Measurements from ENCODE around the gene POLR2A.
A peak's percentile ranks its signal among the peaks of the same experiment; 100 is the strongest.

The POLR2A gene

DNA sequence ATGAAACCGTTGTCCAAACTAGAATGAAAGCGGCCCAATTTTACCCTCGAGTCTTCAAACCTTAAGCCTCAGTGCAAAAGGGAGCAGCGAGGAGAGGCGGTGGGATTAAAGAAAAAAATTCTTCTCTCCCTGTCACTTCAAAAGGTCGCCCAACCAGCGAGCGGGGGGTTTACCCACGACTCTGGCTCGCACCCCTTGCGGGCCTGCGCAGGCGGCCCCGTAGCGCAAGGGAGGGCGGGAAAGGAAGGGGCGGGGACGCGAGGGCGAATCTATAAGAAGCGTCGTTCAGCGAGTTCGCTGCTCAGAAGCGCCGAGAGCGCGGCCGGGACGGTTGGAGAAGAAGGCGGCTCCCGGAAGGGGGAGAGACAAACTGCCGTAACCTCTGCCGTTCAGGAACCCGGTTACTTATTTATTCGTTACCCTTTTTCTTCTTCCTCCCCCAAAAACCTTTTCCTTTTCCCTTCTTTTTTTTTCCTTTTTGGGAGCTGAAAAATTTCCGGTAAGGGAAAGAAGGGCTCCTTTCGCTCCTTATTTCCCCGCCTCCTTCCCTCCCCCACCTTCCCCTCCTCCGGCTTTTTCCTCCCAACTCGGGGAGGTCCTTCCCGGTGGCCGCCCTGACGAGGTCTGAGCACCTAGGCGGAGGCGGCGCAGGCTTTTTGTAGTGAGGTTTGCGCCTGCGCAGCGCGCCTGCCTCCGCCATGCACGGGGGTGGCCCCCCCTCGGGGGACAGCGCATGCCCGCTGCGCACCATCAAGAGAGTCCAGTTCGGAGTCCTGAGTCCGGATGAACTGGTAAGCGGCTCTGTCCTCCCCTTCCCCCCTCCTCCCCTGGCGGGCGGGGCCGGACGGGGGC is at the start of gene POLR2A:
POLR2A (plus strand) TSS at position 300 of the 852 bp plus-strand sequence.
- peak; percentile 99 for DNase-seq

DNA sequence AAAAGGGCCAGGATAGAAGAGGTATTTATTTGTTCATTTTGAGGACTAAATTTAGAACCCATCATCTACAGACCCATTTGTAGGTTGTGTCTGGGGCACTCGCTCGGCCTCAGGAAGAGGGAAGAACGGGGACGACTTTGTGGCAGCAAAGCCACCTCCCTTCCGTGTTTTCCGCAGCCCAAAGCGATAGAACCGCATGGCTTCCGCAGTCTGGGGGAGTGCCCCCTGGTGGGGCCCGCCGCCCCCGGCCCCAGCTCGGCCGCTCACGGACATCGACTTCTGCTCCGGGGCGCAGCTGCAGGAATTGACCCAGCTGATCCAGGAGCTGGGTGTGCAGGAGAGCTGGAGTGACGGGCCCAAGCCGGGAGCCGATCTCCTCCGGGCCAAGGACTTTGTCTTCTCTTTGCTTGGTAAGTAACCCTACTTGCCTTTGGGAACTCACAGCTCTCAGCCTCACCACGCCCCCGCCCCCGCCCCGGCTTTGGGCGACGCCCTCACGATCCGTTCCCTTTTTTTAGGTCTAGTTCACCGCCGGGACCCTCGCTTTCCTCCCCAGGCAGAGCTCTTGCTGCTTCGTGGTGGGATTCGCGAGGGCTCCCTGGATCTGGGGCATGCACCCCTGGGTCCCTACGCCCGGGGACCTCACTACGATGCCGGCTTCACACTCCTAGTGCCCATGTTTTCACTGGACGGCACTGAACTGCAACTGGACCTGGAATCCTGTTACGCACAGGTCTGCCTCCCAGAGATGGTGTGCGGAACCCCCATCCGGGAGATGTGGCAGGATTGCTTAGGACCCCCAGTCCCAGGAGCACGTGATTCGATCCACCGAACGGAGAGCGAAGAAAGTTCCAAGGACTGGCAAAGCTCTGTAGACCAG is 48.2 kb upstream of the POLR2A start:
- DNase-seq, result peak; percentile 90

DNA sequence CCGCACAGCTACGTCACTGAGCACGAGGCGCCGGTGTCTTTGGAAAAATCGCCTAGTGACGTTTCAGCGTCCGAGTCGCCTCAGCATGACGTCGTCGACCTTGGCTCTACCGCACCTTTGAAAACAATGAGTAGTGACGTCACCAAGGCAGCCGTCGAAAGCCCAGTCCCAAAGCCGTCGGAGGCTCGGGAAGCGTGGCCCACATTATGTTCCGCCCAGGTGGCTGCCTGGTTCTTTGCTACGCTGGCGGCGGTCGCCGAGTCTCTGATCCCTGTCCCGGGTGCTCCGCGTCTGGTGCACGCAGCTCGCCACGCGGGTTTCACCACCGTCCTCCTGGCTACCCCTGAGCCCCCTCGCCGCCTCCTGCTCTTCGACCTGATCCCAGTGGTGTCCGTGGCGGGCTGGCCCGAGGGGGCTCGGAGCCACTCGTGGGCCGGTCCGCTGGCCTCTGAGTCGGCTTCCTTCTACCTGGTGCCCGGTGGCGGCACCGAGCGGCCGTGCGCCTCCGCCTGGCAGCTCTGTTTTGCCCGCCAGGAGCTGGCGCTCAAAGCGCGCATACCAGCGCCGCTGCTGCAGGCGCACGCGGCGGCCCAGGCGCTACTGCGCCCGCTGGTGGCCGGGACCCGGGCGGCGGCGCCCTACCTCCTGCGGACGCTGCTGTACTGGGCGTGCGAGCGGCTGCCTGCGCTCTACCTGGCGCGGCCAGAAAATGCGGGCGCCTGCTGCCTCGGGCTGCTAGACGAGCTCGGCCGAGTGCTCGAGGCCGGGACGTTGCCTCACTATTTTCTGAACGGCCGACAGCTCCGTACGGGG is 47.4 kb upstream of the POLR2A start:
- peak; percentile 96 for DNase-seq

DNA sequence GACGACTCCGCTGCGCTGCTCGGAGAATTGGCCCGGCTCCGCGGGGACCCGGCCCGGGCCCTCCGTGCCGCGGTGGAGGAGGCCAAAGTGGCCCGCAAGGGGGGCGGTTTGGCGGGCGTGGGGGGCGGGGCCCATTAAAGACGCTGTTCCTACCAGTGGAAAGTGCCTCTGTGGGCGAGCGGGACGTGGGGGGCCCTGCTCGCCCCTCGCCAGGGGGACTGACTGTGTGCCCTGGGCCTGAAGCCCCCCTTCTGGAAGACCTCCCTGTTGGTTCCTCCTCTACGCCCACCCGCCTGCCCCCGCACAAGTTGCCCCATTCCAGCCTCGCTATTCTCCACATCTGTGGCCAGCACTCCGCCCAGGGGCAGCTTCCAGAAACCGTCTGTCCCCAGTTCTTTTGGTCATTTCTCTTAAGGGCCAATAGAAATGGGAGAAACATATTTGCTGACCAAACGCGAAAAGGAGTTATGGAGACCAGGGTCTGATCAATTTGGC is 46.8 kb upstream of the POLR2A start:
- peak; percentile 49 for DNase-seq

DNA sequence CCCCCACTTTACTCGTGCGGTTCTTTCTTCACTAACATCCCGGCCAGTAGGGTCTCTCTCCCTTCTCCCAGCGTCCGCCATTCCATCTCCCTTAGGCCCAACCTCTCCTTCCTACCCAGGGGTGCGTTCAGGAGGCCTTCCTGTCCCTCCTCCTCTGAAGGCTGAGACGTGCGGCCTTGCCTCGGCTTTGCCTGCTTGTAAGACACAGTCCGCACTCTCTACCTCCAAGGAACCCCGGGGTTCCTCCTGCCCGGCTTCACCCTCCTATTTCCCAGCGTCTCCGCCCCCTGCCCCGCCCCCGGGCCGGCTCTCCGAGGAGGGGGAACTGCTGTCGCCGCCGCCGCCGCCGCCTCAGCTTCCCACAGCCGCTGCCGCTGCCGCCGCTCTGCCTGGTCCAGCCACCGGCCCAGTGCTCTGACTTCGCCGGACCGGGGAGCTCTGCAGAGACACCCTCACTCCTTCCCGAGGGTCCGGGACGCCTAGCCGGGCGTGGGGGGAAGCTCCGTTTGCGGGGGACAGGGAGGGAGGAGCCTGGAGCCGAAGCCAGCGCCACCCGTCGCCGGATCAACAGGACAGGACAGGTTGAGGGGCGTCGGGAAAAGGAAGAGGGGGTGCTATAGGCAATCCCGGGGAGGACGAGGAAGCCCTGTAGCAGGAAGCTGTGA is 46.1 kb upstream of the POLR2A start:
- DNase-seq, result peak; percentile 84

DNA sequence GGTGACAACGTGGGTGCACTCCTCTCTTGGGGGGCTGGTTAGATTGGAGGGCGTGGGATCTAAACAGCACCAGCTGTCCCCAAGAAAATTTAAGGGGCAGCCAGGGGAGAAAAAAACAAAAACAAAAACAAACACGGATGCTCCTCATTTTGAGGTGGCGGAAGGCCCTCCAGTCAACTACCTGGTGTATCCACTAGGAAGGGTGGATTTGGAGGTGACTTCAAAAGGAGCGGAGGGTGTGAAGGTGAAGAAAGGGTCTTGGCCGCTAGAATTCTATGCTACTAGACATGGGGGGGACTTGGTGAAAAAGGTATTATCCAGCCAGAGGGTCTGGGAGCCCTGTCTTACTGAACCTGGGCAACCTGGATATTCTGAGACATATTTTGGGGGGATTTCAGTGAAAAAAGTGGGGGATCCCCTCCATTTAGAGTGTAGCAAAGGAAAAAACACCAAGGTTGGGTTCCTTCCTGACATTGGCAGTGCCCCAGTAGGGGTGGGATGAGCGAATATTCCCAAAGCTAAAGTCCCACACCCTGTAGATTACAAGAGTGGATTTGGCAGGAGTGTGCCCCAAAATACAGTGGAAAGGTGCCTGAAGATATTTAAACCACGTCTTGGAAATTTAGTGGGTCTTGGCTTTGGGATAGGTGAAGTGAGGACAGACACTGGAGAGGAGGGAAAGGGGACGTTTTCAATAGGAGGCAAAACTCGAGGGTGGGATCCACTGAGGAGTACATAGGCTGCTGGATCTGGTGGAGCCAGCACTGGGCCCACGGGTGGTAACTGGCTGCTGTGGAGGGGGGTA is 45.3 kb upstream of the POLR2A start:
- DNase-seq, result no peak

DNA sequence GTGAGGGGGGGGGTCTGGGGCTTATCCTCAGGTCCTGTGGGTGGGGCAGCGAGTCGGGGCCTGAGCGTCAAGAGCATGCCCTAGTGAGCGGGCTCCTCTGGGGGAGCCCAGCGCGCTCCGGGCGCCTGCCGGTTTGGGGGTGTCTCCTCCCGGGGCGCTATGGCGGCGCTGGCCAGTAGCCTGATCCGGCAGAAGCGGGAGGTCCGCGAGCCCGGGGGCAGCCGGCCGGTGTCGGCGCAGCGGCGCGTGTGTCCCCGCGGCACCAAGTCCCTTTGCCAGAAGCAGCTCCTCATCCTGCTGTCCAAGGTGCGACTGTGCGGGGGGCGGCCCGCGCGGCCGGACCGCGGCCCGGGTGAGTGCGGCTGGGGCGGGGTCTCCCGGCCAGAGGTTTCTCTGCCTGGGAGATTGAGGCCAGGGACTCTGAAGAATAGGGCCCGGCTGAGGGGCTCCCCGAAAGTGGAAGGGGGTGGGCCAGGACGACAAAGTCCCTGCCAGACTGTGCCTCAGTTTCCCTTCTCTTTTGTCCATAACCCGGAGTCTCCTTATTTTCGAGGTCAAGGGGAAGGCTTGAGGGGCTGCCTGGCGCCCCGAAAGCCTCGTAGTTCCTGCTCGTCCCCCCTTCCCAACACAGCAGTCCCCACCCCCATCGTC is 44.6 kb upstream of the POLR2A start, which contains the start of gene FGF11:
FGF11 (plus strand) TSS at position 51 of the 651 bp plus-strand sequence; CDS start at position 160, 109 bp downstream.
- peak; percentile 75 for DNase-seq

DNA sequence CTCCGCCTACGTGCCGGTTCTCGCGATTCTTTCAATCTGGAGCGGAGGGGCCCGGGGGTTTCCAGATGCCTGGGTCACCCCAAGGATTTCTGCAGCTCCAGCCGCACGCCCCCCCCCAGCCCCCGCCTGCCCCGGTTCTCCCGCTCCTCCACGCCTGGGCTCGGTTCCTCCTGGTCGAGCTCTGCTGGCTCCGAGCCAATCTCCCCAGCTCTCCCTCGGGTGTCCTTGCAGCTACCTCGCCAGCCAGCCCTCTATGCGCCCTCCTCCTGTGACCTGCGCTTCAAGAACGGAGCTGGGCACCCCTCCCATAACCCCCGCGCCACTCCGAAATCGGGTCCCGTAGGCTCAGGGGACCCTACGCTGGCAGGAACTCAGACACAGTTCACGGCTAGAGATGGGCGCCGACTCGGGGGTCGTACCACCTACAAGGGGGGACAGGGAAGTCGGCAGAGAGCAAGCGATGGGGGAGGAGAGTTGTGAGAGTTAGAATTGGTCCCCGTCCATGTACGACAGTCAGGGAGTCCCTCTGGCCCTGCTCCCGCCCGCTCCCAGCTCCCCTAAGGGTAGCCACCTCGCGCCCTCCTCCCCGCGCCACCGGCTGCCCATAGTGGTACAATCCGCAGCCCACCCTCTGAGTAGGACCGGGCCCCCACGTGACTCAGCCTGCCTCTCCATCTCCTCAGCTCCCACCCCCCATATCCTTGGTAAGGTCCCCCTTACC is 43.9 kb upstream of the POLR2A start:
- peak; percentile 67 for DNase-seq

DNA sequence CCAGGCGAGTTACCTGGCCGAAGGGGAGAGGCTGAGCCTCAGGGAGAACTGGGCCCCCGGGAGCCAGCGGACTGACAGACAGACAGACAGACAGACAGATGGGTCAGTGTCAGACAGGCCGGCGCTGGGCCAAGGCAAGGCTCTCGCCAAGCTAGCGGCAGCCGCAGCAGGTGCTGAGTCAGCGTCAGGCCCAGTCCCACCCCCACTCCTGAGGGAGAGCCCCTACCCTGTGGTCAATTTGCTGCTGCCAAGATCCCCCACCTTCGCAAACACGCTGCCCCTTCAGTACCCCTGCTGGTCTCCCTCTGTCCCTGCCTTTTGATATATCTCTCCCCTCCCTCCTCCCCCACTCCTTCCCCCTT is 43.4 kb upstream of the POLR2A start:
- DNase-seq, result peak; percentile 80

DNA sequence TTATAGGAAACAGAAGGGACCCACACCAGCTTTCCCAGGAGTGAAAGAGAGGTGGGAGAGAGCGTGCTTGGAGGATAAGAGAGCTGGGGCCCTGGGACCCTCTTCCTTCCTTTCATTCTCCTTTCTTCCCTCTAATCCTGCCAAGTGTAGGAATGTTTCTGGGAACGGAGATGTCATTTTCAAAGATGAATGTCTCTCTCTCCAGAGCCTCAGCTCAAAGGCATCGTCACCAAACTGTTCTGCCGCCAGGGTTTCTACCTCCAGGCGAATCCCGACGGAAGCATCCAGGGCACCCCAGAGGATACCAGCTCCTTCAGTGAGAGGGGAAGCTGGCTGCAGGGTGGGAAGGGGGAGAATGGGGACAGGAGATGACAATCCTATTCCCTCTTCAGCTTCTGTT is 42.9 kb upstream of the POLR2A start:
- DNase-seq, result peak; percentile 64

DNA sequence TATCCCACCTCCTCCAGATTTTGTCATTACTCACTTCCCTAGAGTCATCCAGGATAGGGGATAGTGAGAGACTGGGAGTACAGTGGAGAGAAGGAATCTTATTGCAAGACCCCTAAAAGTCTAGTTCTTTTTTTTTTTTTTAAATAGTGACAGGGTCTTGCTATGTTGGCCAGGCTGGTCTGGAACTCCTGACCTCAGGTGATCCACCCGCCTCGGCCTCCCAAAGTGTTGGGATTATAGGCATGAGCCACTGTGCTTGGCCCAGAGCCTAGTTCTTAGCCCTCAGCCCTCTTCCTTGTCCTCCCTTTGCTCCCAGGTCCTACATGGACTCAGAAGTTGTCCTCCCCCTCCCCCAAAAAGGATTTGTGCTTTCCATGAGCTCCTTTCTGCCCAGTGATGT is 42.0 kb upstream of the POLR2A start:
- no peak for DNase-seq

DNA sequence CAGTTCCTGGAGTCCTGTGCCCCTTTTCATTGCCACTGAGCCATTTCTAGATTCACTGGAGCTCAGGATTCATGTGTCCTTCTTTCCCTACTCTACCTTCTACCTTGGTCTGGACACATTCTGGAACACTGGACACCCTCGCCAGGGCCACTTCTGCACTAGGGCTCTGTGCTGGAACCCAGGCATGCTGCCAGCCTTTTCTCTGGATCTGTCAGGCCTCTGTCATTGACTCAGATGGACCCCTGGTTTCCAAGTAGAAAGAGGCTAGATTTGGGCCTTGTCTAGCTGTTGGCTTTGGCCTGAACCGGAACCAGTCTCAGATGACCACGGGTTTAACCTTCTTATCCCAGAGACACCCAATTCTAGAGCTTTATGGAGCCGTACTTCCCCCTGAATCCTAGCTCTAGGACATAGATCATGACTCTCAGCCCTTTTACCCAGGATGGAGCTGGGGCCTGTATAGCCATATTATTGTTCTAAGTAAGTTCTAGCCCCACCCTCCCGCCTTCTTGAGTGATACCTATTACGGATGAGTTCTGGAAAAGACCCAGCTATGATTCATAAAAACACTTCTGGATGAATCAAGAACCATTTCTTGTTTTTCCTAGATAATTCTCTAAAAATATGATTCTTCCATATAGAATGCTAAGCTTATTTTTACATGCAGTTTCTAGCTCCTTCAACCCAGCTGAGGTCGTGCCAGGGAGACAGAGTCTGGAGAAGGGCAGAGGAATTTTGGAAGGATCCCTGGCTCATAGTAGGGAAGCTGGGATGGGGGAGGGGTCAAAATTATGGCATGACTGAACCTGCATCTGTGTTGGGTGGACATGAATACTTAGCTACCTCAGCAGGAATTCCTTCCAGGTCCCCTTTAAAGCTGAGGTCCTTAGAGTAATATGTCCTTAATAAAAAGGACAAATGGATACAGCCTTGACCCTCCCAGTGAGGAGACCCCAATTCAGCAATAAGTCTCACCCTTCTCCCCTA is 40.4 kb upstream of the POLR2A start:
- no peak for DNase-seq

DNA sequence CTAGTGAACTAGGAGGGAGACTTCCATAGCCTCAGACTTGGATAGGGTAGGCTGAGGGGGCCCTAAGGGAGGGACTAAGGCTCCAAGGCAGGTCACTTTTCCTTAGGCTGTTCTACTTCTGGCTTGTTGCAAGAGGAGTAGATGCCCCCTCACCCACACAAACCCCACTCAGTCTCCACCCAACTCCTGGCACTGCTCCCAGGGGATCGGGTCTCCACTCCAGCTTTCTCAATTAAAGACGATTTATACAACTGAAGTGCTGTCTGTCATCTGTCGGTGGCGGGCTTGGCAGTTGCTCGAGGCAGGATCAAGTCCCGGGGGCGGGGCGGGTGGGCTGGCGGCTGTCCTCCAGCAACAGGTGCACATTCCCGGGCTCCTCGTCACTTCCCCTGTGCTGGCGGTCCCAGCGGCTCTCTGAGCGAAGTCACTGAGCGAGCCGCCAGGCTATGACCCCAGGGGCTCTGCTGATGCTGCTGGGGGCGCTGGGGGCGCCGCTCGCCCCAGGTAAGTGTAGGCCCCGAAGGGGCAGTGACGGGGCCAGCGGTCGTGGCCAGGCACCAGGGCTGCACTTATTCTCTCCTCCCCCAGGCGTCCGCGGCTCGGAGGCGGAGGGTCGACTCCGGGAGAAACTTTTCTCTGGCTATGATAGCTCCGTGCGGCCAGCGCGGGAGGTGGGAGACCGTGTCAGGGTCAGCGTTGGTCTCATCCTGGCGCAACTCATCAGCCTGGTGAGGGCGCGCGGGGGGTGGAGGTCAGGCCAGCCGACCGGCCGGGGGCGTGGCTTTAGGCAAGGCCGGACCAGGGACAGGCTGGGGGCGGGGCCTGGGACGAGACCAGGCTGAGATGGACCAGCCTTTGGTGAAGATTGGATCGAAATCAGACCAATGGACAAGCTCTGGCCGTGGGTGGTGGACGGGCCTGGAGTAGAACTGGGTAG is 39.2 kb upstream of the POLR2A start, which contains the start of gene CHRNB1:
CHRNB1 (plus strand) TSS at position 380 of the 937 bp plus-strand sequence; CDS start at position 447, 67 bp downstream.
- peak; percentile 97 for DNase-seq

DNA sequence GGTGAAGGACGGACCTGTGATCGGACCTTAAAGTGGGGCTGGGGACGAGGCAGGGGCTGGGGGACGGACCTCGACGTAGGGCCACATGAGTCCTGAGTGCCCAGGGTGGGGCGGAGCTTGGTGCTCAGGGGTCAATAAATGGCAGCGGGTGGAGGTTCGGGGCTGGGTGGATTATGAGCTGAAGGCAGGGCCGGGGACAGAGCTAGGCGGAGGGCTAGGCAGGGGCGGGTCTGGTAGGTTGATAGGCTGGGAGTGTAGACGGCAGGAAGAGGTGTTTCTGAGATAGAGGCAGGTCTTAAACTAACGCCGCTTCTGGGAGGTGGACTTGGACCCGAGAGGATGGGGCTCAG is 38.6 kb upstream of the POLR2A start:
- DNase-seq, result peak; percentile 96

DNA sequence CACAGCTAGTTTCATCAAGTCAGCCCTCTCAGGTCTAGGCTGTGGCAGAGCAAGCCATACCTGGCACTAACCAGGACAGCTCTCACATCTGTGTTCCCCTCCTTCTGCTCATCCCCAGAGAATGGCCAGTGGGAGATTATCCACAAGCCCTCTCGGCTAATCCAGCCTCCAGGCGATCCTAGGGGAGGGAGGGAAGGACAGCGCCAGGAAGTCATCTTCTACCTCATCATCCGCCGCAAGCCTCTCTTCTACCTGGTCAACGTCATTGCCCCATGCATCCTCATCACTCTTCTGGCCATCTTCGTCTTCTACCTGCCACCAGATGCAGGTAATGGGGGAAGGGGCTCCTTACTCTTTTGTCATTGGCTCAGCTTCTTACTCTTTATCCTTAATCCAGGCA is 35.7 kb upstream of the POLR2A start:
- DNase-seq, result no peak

DNA sequence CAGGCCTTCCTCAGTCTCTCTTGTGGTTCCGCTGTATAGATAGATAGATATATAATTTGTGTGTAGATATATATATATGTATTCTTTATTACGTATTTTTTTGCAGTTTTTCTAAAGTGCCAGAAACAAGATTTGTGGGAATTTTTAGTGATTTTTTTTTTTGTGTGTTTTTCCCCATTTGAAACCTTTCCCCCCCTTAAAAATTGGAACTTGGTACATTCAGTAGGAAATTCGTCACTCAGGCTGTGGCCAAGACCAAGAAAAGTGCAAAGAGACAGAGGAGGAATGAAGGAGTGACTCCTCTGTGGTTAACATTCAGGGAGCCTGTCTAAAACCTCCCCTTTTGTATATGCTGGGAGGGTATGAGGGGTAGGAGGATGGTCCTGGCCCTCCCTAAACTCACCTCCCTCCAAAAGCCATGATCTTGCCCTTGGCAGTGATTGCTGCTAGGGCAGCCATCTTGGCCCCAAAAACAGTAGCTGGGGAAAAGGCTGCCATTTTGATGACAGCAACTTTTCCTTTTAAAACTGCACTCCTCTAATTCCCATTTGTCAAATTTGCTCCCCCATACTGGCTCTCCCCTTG is 24.1 kb upstream of the POLR2A start:
- DNase-seq, result no peak
